ENCODE data around the gene LYZL2.
A peak's percentile ranks its signal among the peaks of the same experiment; 100 is the strongest.
"Not testable (repeated sequence)": the region's sequence is repeated elsewhere in the genome, so short reads cannot be mapped to it uniquely, and the experiment has no call there.

The LYZL2 gene

DNA sequence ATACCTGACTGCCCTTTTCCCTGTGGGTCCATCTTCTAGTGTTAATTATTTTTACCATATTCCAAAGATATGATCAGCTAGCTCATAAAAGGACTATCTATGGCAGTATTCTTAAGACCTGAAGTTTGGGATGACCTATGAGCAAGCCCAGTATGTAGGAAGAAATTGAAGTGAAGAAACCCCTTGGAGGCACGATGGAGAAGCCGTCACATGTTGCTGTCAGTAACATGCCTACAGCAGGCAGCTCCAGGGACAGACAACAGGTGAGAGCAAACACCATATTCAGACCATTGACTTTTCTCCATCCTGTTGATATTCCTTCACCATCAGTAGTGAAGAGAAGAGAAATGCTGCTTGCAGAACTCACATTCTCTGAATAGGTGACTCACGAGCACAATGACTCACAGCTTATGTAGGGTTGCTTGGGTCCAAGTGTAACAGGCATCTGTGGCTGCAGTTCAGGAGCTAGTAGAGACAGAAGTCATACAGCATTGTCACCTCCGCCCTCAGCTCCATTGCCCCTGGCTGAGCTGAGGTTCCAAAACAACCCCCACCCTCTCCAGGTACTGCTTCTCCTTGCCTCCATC lies 8.4 kb upstream of the LYZL2 start:
- DNase-seq: no peak

- no peak for DNase-seq
Measured at GRCh38 chr10:30631188-30631587, 1.6 kb upstream of the LYZL2 start.

DNA sequence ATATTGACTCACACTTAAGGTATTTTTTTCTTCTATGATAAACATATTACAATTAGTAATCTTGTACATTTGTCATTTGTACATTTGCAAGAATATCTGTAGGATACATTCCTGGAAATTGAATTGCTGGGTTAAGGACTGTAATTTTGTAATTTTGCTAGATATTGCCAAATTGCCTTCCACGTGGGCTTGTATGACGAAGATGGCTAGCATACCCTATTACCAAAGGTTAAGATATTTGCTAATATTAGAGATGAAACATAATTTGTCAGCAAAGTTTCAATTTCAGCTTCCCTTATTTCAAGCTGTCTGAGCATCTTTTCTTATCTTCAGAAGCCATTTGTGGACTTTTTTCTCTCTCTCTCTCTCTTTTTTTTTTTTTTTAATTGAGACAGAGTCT lies 1.0 kb upstream of the LYZL2 start:
- no peak for DNase-seq

DNA sequence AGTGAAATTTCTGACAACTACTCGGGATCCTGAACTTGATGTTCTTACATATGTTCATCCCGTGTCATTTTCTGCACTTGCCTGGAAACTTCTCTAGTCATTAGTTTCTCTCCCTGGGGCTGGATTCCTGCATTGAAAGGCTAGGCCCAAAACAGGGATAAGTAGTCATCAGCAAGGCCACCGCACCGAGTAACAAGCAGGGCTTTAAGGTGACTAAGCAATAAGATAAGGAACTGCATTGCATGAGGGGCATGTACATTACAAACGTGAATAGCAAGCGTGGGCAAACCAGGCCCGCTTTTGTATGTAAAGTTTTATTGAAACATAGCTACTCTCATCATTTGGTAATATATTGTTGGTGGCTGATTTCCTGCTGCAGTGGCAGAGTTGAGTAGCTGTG lies 977 bp downstream of the LYZL2 start:
- not testable (repeated sequence) for DNase-seq

DNA sequence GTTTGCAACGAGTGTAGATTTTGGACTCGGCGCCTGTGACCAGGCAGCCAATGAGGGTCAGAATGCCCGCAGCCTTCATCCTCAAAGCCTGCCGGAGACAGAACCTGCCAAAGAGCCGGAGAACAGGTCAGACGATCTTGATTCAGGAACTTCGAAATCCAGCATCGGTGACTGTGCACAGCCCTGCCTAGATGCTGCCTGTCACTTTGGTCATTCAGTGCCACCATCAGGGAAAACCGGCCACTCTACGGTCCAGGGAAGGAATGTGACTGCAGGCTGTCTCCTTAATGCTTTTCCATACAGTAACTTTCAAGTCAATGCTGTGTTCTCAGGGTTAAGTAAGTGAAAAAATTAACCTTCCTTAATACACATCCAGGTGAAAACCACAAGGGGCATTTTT lies 2.7 kb downstream of the LYZL2 start:
- DNase-seq: not testable (repeated sequence)

GRCh38 chr10:30626196-30626595 lies 3.4 kb downstream of the LYZL2 start:
- not testable (repeated sequence) for DNase-seq

- DNase-seq: no peak
Measured at GRCh38 chr10:30625080-30625479, 4.5 kb downstream of the LYZL2 start.

DNA sequence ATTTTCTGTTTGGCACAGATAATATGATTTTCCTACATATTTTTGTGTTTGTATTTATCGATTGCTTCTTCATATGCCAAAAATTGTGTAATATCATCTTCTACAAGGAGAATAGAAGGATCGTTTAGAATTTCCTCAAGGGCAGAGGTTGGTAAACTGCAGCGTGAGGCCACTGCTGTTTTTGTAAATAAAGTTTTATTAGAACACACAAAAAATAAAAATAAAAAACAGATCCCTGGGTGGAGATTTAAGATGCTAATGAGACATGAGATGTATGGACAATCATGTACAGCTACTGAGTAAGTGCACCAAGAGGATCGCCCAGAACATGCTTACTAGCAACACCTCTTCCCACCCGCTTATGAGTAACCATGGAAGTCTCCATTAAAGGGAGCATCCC lies 9.6 kb downstream of the LYZL2 start:
- no peak for DNase-seq

GRCh38 chr10:30617070-30617469 lies 12.5 kb downstream of the LYZL2 start:
- no peak for DNase-seq

DNA sequence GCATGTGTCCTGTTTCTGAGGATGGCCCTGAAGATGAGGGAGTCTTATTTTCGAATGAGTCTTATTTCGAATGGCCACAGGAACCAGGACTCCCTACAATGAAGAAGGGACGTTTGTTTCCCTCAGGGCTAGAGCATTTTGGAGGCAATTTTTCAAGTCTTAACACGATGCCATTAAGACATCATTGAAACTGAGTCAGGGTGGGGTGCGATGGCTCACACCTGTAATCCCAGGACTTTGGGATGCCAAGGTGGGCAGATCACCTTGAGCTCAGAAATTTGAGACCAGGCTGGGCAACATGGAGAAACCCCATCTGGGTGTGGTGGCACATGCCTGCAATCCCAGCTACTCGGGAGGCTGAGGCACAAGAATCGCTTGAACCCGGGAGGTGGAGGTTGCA lies 18.5 kb downstream of the LYZL2 start:
- DNase-seq: not testable (repeated sequence)

- DNase-seq: no peak
Measured at GRCh38 chr10:30607814-30608213, 21.7 kb downstream of the LYZL2 start.

GRCh38 chr10:30606313-30606712 lies 23.2 kb downstream of the LYZL2 start:
- DNase-seq: no peak

DNA sequence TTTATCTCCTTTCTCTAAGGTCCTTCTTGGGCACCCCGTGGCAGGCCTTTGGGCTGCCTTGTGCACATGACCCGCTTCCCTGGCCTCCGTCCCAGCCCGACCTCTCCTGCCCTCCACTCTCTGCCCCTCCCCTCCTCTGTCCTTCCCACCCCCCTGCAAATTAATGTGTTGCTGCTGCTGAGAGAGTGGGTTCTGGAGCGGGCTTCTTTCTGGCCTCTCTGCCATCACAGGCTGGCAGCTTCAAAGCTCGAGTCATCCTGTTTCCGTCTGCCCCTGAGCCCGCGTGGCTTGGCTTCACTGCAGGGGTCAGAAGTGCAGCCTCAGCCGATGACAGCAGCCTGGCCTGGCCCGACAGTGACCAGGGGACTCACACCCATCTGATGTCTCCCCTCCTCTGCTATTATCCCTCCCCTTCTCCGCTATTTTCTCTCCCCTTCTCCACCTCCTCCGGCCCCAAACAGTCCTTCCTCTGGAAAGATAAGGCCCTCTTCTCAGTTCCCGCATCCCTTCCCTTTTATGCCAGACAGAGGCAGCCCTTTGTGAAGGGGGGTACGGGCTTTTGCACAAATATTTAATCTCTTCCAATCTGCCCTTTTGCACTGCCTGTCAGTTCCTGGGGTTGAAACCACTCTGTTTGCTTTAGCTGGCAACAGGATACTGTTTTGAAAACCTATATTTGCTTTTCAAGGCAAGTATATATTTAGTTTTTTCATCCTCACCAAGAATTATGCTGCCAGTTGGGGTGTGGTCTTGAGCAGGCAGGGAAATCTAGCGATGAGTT lies 24.0 kb downstream of the LYZL2 start:
- DNase-seq: not testable (repeated sequence)

DNA sequence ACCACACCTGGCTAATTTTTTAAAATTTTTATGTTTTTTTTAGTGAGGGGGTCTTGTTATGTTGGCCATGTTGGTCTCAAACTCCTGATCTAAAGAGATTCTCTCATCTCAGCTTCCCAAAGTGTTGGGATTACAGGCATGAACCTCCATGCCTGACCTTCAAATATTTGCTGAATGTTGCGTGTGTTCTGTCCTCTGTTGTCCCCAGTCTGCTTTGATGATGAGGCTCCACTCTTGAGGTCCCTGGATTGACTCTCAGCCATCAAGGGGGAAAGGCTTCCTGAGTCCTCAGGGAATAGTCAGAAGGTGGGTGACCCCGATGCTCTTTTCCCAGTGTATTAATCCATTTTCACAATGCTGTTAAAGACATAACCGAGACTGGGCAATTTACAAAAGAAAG lies 26.0 kb downstream of the LYZL2 start:
- DNase-seq: no peak

DNA sequence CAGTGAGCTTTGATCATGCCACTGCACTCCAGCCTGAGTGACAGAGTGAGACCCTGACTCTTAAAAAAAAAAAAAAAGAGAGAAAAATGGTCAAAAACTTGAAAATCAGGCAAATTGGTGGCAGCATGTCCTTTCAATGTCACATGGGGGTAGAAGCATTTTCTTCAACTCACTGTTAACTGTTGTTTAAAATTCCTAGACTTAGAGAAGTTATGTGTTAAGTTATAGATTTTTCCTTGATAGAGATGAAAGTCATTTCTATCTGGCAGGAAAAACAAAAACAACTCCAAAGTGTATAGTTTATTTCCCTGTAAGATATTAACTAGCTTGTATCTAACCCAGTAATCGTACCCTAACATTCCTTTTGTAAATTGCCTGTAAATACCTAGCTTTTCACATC lies 26.8 kb downstream of the LYZL2 start:
- DNase-seq: no peak

DNA sequence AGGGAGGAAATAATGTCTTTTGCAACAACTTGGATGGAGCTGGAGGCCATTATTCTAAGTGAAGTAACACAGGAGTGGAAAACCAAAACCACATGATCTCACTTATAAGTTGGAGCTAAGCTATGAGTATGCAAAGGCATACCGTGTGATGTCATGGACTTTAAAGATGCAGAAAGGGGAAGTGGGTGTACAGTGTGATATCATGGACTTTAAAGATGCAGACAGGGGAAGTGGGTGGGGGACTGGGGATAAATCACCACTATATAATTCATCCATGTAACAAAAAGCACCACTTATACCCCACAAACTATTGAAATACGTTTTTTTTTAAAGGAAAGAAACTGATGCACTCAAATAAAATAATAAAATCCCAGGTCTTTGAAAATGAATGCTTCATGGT lies 29.5 kb downstream of the LYZL2 start:
- DNase-seq: no peak

DNA sequence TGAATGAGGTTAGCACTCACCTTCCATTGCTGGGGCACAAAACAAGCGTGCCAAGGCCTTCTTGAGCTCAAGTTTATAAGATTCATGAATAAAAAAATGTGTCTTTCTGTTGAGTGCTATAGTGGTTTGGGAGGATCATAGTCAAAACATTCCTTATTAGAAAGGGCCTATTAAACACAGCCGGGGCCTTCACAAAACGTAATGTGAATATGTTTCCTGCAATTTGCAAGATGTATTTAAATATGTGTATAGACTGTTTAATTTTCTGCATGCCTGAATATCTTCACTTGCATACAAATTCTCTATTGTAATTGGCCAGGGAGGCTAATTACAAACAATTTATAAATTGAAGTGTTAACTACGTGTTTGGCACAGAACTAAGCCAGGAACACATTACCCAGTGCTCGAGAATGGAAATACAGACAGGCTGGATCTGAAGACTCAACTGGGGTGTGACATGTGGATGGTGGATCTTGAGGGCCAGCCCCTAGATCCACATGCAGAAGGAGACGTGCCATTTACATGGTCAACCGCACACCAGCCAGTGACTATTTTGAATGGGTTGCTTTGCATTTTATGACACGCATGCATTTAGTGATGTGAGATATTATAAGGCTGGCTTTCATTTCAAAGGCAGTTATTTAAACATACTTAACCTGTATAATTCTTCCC lies 31.3 kb downstream of the LYZL2 start:
- no peak for DNase-seq

DNA sequence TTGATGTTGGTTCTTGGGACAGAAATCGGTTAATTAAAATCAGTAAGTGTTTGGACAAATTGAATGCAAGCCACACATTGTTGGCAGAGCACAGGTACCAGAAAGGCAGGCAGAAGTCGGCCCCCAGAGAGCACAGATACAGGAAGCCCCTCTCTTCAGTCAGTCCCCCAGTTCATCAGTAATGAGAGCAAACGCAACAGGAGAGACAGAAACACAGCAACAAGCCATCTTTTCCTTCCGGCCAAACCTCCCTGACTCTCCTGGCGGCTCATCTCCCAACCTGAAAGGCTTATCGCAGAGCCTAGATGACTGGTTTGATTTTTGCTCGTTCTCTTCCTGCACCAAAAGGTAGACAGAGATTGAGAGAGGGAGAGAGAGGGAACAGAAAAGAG lies 32.1 kb downstream of the LYZL2 start:
- not testable (repeated sequence) for DNase-seq

DNA sequence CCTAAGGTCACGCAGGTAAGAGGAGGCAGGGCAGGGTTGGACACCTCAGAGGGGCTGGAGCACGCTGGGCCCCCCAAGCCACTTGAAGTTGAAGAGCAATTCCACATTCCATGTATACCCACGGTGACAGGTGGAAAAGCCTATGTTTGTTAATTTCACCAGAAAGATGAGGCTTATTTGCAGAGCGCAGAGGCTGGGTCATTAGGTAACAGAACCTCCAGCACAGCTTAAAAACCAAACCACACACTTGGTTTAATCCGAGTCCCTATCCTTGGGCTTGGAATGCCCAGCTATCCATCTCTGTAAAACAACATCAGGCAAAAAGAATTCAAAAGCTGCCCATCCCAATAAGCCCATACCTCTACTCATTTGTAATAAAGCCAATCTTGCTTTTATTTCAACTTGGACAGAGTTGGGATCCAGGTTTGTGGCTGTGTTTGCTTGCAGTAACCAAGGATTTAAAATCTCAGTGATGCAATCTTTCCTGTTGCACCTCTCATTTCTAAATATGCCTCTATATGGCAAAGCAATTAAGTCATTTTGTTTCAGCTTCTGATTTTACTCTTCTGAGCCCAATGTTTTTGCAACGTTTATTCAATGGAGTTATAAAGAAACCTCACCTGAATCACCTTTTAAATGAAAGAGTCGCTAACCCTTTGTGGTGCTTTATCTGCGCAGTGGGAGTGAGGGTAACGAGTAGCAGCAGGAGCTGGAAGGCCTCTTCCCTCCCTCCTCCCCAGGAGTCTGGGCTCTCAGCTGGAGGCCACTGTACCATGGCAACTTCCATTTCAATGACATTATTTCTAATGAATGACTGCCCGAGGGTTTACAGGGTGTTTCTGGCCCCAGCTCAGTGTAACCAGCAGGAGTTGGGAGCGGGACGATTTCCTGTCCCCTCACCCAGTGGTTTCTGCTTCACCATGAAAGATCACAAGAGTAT lies 32.8 kb downstream of the LYZL2 start:
- not testable (repeated sequence) for DNase-seq

DNA sequence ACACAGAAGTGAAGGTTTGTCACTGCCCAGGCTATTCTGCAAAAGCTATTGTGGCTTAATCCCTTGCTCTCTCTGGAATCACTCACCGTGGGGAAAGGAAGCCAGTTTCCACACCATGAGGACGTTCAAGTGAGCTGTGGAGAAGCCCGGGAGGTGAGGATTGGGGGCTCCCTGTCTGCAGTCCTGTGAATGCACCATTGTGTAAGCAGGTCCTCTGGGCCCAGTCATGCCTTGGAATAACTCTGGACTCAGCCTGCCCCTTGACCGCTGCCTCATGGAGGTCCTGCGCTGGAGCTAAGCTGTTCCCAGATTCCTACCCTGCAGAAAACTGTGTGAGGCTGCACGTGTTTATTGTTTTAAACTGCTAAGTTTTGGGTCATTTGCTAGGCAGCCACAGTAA lies 33.5 kb downstream of the LYZL2 start:
- DNase-seq: no peak

GRCh38 chr10:30594077-30594476 lies 35.5 kb downstream of the LYZL2 start:
- no peak for DNase-seq

- not testable (repeated sequence) for DNase-seq
Measured at GRCh38 chr10:30592770-30593169, 36.8 kb downstream of the LYZL2 start.

DNA sequence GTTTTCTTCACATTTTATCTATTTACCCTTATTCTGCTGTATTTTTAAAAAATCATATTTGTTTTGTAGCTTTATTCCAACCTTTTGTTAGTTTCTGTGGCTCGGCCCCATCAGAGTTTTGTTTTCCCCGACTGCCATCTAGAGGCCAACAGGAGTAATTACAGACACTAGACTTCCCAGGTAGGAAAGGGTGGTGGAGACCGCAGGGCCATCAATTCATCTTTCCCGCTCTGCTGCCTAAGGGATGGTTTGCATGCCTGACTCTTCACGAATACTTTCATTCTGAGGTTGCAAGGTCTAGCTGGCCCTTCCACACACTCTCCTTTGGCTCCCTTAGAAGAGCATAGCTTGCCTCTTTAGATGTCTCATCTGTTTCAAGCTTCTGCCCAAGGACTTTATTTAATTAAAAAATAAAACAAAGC lies 38.3 kb downstream of the LYZL2 start:
- DNase-seq: peak; percentile 68
